Muscle of leg (tissue), 11 donors: ENCODE results near the gene FKBP5. TPM values are rescaled to one million over a fixed set of nuclear protein-coding genes. Genes with fewer than 3 reads are reported as not detected.

Experiments used
- DNase-seq: peaks from one replicate; pipeline ENCODE4 v3.0.0; 2013
- H3K27ac ChIP-seq: one replicate; pipeline ENCODE4 v1.5.1; 2013; ENCODE audit warnings: mild to moderate bottlenecking, low read length, control low read depth
- H3K27me3 ChIP-seq: one replicate; pipeline ENCODE4 v1.6.1; 2013; ENCODE audit warnings: low read length; ENCODE audit not compliant: control insufficient read depth, insufficient read depth
- H3K36me3 ChIP-seq: one replicate; pipeline ENCODE4 v1.6.1; 2013; ENCODE audit warnings: low read length; ENCODE audit not compliant: control insufficient read depth, insufficient read depth
- H3K4me1 ChIP-seq: one replicate; pipeline ENCODE4 v1.6.1; 2013; ENCODE audit warnings: low read length; ENCODE audit not compliant: control insufficient read depth, insufficient read depth
- H3K4me3 ChIP-seq: one replicate; pipeline ENCODE4 v1.5.1; 2013; ENCODE audit warnings: low read length, control low read depth
- H3K9me3 ChIP-seq: replicated peaks from 2 replicates; pipeline ENCODE4 v1.6.1; 2013; ENCODE audit warnings: low read depth, low read length; ENCODE audit not compliant: control insufficient read depth
- WGBS: methylation state at CpG from one replicate; pipeline ENCODE4 v1.1.5; 2013; ENCODE audit warnings: missing lambda C conversion rate; ENCODE audit not compliant: insufficient coverage; 5-methylcytosine and 5-hydroxymethylcytosine counted together
- polyA plus RNA-seq, 8 donors: library from polyadenylated mRNA; unstranded; fragments of 120-200 nt; gene quantifications; one replicate each; pipeline versions ENCODE4 v1.2.1 to v1.2.3, GENCODE V29; 2013; ENCODE audit warnings: inconsistent platforms in 1 of 8, low replicate concordance in 1 of 8; ENCODE audit not compliant: insufficient read length in 8 of 8, insufficient read depth in 1 of 8
- total RNA-seq: library from RNA; stranded (reverse); fragments of 120-200 nt; gene quantifications from one replicate; pipeline ENCODE4 v1.2.4, GENCODE V29; 2013

Gene FKBP5
- total and polyA plus RNA-seq, 9 donors, result 6.0 to 27.9 (median 18.6) TPM

DNA sequence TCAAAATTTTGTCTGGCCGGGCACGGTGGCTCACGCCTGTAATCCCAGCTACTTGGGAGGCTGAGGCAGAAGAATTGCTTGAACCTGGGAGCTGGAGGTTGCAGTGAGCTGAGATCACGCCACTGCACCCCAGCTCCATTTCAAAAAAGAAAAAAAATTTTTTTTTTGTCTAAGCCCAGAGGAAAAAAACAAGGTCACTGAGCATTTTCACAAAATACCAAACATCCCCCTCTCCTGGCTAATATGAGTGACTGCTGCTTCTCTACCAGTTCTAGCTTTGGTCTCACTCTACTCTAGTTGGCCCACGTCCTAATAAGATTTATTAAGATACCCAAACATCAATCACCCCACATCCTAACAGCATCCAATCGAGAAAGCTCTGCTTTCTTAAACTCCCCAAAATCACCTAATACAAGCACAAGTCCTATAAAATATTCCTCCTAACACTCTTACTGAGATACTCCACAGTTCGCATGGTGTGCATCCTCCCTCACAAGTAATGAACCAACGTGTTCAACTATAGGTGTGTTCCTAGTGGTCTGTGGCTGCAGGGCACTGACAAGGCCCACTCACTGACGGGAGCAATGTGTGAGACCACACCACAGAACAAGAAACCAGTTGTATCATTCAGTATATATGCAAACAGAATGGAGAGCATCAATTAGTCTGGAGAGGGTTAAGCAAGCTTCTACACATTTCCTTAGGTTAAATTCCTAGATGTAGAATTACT, 64.2 kb downstream of the FKBP5 start:
- Histone ChIP-seq H3K4me3 (no peak overlapping the region), H3K27ac (no peak overlapping the region), H3K27me3 (no peaks in the 10 kb centered on the region), H3K36me3 (peaks cover 2% of the 10 kb centered on the region), H3K4me1 (no peaks in the 10 kb centered on the region), H3K9me3 (no peaks in the 10 kb centered on the region)
- DNase-seq, result peak; percentile 6
- 90% methylated on average over 2 of the region's 9 CpGs for WGBS

DNA sequence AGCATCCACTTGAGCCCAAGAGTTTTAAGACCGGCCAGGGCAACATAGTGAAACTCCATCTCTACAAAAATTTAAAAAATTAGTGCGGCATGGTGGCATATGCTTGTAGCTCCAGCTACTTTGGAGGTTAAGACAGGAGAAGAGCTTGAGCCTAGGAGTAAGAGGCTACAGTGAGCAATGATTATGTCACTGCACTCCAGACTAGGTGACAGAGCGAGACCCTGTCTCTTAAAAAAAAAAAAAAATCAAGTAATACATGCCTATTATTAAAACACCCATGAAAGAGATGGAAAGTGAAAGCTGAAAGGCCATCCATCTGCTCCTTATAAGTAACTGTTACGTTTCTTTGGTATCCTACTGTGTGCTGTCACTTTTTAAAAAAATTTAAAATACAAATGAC, 66.4 kb downstream of the FKBP5 start:
- WGBS, result no CpG with 5 or more reads among the region's 4 CpGs
- H3K27ac ChIP-seq, result no peak overlapping the region
- no peaks in the 10 kb centered on the region for H3K4me1 ChIP-seq

DNA sequence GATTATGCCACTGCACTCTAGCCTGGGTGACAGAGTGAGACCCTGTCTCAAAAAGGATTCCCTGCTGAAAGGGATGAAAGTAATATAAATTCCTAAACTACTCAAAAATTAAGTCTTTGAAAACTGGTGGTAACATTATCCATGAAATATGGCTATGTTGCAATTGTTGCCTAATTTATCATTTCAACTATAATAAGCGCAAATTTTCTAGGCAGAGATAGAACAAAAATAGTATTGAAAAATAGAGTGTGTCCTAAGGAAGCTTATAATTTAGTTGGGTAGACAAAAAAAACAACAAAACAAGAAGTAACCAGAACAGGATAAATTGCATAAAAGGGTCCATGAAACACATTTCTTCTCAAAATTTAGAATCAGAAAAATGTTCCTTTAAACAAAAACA, 68.0 kb downstream of the FKBP5 start:
- no peaks in the 10 kb centered on the region for H3K9me3 ChIP-seq
- H3K36me3 ChIP-seq, result peaks cover 6% of the 10 kb centered on the region
- H3K4me3 ChIP-seq, result no peak overlapping the region
- H3K27me3 ChIP-seq, result no peaks in the 10 kb centered on the region
- no peak overlapping the region for H3K27ac ChIP-seq
- H3K4me1 ChIP-seq, result no peaks in the 10 kb centered on the region
- no CpG with 5 or more reads among the region's 1 CpG for WGBS
- no peak for DNase-seq

More for the DNA sequence above, 66.4 kb downstream of the FKBP5 start:
- DNase-seq, result no peak
- Histone ChIP-seq H3K9me3 (no peaks in the 10 kb centered on the region), H3K27me3 (no peaks in the 10 kb centered on the region), H3K36me3 (peaks cover 6% of the 10 kb centered on the region), H3K4me3 (no peak overlapping the region)

DNA sequence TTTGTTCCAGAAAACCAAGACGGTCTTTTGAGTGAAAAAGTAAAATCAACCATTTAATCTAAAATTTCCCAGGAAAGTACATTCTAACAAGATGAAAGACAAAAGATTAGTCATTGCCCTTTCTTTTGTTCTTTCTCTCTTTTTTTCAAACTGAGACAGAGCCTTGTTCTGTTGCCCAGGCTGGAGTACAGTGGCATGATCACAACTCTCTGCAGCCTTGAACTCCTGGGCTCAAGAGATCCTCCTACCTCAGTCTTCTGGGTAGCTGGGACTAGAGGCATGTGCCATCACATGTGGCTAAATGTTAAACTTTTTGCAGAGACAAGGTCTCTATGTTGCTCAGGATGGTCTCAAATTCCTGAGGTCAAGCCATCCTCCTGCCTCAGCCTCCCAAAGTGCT, 75.0 kb downstream of the FKBP5 start:
- no peaks in the 10 kb centered on the region for H3K9me3 ChIP-seq
- WGBS, result no CpG with 5 or more reads among the region's 1 CpG
- H3K36me3 ChIP-seq, result peaks cover 4% of the 10 kb centered on the region
- no peak overlapping the region for H3K27ac ChIP-seq
- no peak overlapping the region for H3K4me3 ChIP-seq
- H3K27me3 ChIP-seq, result no peaks in the 10 kb centered on the region
- no peak for DNase-seq
- no peaks in the 10 kb centered on the region for H3K4me1 ChIP-seq

DNA sequence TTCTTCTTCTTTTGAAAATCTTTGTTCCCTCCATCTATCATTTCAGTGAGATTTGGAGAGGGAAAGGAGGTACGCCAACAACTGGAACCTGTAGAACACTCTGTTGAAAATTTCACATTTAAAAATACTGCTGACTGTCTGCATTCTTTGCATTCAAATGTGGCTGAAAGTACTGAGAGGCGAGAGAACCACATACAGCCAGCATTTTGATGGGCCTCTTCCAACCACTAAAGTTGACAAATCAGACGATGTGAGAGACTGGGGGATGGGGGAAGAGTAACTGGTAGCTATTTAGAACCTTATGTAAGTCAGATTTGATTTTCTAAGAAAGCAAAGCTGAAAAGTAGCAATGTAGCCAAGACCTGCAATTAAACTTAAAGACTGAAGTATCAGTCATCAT, 77.5 kb downstream of the FKBP5 start:
- WGBS, result no CpG with 5 or more reads among the region's 3 CpGs
- no peaks in the 10 kb centered on the region for H3K4me1 ChIP-seq
- no peaks in the 10 kb centered on the region for H3K36me3 ChIP-seq
- H3K4me3 ChIP-seq, result no peak overlapping the region
- no peak overlapping the region for H3K27ac ChIP-seq
- no peaks in the 10 kb centered on the region for H3K27me3 ChIP-seq
- peak; percentile 21 for DNase-seq
- H3K9me3 ChIP-seq, result no peaks in the 10 kb centered on the region

DNA sequence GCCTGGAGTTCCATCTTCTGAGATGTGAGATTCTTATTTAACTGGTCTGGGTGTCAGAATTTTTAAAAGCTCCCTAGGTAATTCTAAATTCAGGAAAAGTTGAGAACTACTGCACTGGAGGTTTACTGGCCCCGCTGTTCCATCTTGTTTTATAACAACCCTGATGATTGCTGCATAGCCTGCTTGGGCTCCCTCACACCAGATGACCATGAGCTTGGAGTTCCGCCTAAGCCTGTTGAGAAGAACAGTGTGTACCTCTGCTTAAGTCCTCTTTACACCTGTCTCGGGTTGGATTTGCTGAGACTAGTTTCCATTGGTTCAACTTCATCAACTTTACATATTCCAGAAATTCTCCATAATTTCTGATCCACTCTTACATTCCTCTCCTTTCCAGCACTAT, 77.9 kb downstream of the FKBP5 start:
- H3K9me3 ChIP-seq, result no peaks in the 10 kb centered on the region
- H3K4me3 ChIP-seq, result no peak overlapping the region
- WGBS, result 100% methylated on average over 3 of the region's 3 CpGs
- H3K27ac ChIP-seq, result no peak overlapping the region
- H3K27me3 ChIP-seq, result no peaks in the 10 kb centered on the region
- H3K4me1 ChIP-seq, result no peaks in the 10 kb centered on the region
- H3K36me3 ChIP-seq, result no peaks in the 10 kb centered on the region
- no peak for DNase-seq

DNA sequence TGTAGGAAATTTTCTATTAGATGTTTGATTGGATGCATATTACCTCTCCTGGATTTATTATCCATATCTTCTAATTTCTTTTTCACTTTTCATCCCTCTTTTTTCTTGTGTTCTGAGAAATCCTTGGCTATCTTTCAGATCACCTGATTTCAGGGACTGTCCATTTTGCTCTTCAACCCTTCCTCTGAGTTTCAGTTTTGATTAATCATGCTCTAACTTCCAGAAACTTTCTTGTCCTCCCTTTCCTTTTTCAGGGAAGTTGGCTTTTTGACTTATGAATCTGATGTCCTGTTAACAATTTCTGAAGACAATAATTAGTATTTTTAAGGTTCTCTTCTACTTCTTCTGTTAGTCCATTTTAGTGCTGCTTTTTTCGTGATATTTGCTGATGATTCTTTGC, 79.1 kb downstream of the FKBP5 start:
- WGBS, result no CpG with 5 or more reads among the region's 1 CpG
- Histone ChIP-seq H3K36me3 (no peaks in the 10 kb centered on the region), H3K4me1 (no peaks in the 10 kb centered on the region), H3K4me3 (no peak overlapping the region), H3K9me3 (no peaks in the 10 kb centered on the region), H3K27me3 (no peaks in the 10 kb centered on the region), H3K27ac (no peak overlapping the region)
- DNase-seq, result no peak

DNA sequence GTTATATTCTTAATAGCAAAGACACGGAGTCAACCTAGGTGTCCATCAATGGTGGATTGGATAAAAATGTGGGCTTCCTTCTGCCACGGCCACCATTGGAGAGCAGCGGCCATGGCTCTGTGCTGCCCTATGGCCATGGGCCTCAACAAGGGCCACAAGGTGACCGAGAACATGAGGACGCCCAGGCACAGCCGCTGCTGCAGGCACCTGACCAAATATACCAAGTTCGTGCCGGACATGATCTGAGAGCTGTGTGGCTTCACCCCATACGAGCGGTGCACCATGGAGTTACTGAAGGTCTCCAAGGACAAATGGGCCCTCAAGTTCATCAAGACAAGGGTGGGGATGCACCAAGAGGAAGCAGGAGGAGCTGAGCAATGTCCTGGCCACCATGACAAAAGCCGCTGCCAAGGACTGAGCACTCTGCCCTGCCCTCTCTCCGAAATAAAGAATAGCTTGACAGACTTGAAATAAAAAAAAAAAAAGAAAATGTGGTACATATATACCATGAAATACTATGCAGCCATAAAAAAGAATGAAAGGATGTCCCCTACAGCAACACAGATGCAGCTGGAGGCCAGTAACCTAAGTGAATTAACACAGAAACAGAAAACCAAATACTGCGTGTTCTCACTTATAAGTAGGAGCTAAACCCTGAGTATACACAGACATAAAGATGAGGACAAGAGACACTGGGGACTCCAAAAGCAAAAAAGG, 81.0 kb downstream of the FKBP5 start:
- 95% methylated on average over 10 of the region's 13 CpGs for WGBS
- Histone ChIP-seq H3K27me3 (no peaks in the 10 kb centered on the region), H3K4me1 (peaks cover 1% of the 10 kb centered on the region), H3K27ac (no peak overlapping the region), H3K4me3 (no peak overlapping the region), H3K9me3 (no peaks in the 10 kb centered on the region), H3K36me3 (no peaks in the 10 kb centered on the region)
- DNase-seq, result no peak

DNA sequence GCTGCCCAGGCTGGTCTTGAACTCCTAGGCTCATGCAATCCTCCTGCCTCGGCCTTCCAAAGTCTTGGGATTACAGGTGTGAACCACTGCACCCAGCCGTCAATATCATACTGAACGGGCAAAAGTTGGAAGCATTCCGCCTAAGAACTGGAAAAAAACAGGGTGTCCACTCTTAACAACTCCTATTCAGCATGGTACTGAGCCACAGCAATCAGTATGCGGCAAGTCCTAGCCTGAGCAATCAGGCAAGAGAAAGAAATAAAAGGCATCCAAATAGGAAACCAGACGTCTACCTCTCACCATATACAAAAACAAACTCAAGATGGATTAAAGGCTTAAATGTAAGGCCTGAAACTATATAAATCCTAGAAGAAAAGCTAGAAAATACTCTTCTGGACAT, 83.1 kb downstream of the FKBP5 start:
- WGBS, result 94% methylated on average over 3 of the region's 6 CpGs
- Histone ChIP-seq H3K27ac (no peak overlapping the region), H3K27me3 (no peaks in the 10 kb centered on the region), H3K4me1 (peaks cover 14% of the 10 kb centered on the region), H3K4me3 (no peak overlapping the region), H3K36me3 (no peaks in the 10 kb centered on the region), H3K9me3 (no peaks in the 10 kb centered on the region)
- no peak for DNase-seq

DNA sequence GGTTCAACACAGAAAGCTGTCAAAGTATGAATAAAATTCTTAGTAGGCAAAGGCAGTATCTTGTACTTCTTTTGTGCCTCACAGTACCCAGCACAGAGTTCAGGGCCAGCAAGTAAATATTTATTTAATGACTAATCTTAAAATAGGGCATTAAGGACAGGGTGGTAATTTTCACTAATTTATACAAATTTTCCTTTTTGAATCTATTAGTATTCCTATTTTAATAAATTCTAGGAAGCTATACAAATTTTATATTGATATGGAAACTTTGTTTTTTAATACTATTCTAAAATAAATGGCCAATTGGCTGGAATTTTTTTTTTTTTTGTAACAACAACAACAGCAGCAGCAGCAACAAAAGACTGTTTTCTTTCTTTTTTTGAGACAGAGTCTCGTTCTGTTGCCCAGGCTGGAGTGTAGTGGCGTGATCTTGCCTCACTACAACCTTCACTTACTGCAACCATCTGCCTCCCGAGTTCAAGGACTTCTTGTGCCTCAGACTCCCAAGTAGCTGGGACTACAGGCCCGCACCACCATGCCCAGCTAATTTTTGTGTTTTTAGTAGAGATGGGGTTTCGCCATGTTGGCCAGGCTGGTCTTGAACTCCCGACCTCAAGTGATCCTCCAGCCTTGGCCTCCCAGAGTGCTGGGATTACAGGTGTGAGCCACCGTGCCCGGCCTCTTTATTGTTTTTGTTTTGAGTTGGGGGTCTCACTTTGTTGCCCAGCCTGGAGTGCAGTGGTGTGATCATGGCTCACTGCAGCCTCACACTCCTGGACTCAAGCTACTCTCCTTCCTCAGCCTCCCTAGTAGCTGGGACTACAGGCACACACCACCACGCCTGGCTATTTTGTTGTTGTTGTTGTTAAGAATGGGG, 85.2 kb downstream of the FKBP5 start:
- Histone ChIP-seq H3K27me3 (no peaks in the 10 kb centered on the region), H3K4me3 (no peak overlapping the region), H3K4me1 (peaks cover 14% of the 10 kb centered on the region), H3K9me3 (no peaks in the 10 kb centered on the region), H3K36me3 (no peaks in the 10 kb centered on the region), H3K27ac (no peak overlapping the region)
- 94% methylated on average over 4 of the region's 9 CpGs for WGBS
- no peak for DNase-seq
